ENCODE measurements around the gene STS. TPM values are rescaled to one million over a fixed set of nuclear protein-coding genes. Genes with fewer than 3 reads are reported as not detected.

Gene STS
- total and polyA plus RNA-seq, 10 of the 15 experiments (the other 5 are each of a cell fraction or from before 2014, with no cell fraction given) = 1.6 to 19.4 (median 4.7) TPM

GRCh38 chrX:7192871-7193270 is 45.4 kb downstream of the STS start:
- BruUV-seq (replicated peaks) = no TSS peak
- SMC1A ChIA-PET (ENCODE audit: uncharacterized antibody, unreplicated experiment) = interaction anchor here (0.7 to 1.6 kb wide), 5 partner anchors 9 to 394 kb away, joined by 3 read pairs; no protein-coding TSS in a partner anchor
- FAIRE-seq (no peak), ATAC-seq (no peak), DNase-seq (ENCODE audit: low read depth, low spot score) (no peak)
- Histone ChIP-seq H3K9ac (ENCODE audit: control insufficient read depth, insufficient read depth, low read length) (no peak overlapping the region), H3K36me3 (ENCODE audit: control insufficient read depth in 2 of 2, insufficient read depth in 2 of 2, low read length in 1 of 2) (no peaks in the 10 kb centered on the region; a peak in 1 of 4 replicates), H3K79me2 (ENCODE audit: control insufficient read depth, insufficient read depth, low read length) (no peaks in the 10 kb centered on the region), H3K9me3 (replicated peaks; ENCODE audit: control insufficient read depth, insufficient read depth, low read length) (no peaks in the 10 kb centered on the region), H3K27ac (ENCODE audit: control insufficient read depth, insufficient read depth) (no peak overlapping the region), H4K20me1 (ENCODE audit: control insufficient read depth, insufficient read depth) (no peaks in the 10 kb centered on the region), H3K27me3 (replicated peaks in 1 of 2; ENCODE audit: control insufficient read depth in 2 of 2, insufficient read depth in 2 of 2, low read length in 1 of 2) (no peaks in the 10 kb centered on the region), H2AFZ (ENCODE audit: control insufficient read depth, low read depth, low read length) (no peak overlapping the region), H3K4me1 (ENCODE audit: control insufficient read depth, insufficient read depth, low read length) (no peaks in the 10 kb centered on the region), H3K4me2 (ENCODE audit: control insufficient read depth, insufficient read depth) (no peak overlapping the region), H3K4me3 (no peak overlapping the region)
- RAD21 ChIA-PET (ENCODE audit: unreplicated experiment) = interaction anchor here (0.7 to 1.5 kb wide), 3 partner anchors 47 to 904 kb away, joined by 3 read pairs; no protein-coding TSS in a partner anchor
- in situ Hi-C loops (cut with MboI) = no loop called here
- intact Hi-C loops (cut with micrococcal nuclease; ENCODE audit: unreplicated experiment) = no loop called here
- CTCF ChIA-PET = interaction anchor here (0.9 to 4.1 kb wide), 3 partner anchors 391 to 732 kb away, joined by 3 to 27 read pairs (median 6); no protein-coding TSS in a partner anchor
- WGBS (ENCODE audit: insufficient coverage, insufficient replicate concordance, low lambda C conversion rate, missing lambda C conversion rate) = 94% methylated on average over 7 of the region's 7 CpGs
- TF ChIP-seq YBX1 (IDR thresholded peaks at IDR 0.05) = no peak
- no peak for TF ChIP-seq SIX5 (IDR thresholded peaks at IDR 0.05; ENCODE audit: low read depth, low read length, severe bottlenecking)
- no peak for TF ChIP-seq PRDM15 (CRISPR knock-in tag; IDR thresholded peaks at IDR 0.05)
- no peak for TF ChIP-seq SPI1 (IDR thresholded peaks at IDR 0.05; ENCODE audit: borderline replicate concordance, insufficient read depth, low read depth, low read length)
- TF ChIP-seq TARDBP (IDR thresholded peaks at IDR 0.05; ENCODE audit: borderline replicate concordance) = no peak
- TF ChIP-seq USF1 (IDR thresholded peaks at IDR 0.05; ENCODE audit: borderline replicate concordance, extremely low read length, insufficient read depth, low read depth, low read length) = no peak
- TF ChIP-seq CHD1 (IDR thresholded peaks at IDR 0.05; ENCODE audit: low read depth, low read length) = no peak
- TF ChIP-seq BCLAF1 (IDR thresholded peaks at IDR 0.05) = no peak
- no peak for TF ChIP-seq NRF1 (conservative IDR thresholded peaks at IDR 0.05; ENCODE audit: low read depth, low read length)
- no peak for TF ChIP-seq NBN (IDR thresholded peaks at IDR 0.05)
- TF ChIP-seq POLR2AphosphoS5 (IDR thresholded peaks at IDR 0.05; ENCODE audit: low read length) = no peak
- TF ChIP-seq EGR1 (IDR thresholded peaks at IDR 0.05; ENCODE audit: borderline replicate concordance in 1 of 2, low read depth in 2 of 2, low read length in 2 of 2) = no peak
- no peak for TF ChIP-seq ZNF24 (IDR thresholded peaks at IDR 0.05)
- no peak for TF ChIP-seq NFYB (IDR thresholded peaks at IDR 0.05; ENCODE audit: insufficient read depth, low read depth, low read length)
- POLR2A ChIA-PET = interaction anchor here (0.5 kb wide), 1 partner anchor 9 kb away, joined by 3 read pairs; no protein-coding TSS in a partner anchor

All from GM12878 (cell line).